ENCODE data around the gene PKN2. TPM values are rescaled to one million over a fixed set of nuclear protein-coding genes. Genes with fewer than 3 reads are reported as not detected.

Gene PKN2
- total and polyA plus RNA-seq, 2 of the 4 experiments (the other 2 are of a cell fraction), result 12.7 to 22.2 TPM

DNA sequence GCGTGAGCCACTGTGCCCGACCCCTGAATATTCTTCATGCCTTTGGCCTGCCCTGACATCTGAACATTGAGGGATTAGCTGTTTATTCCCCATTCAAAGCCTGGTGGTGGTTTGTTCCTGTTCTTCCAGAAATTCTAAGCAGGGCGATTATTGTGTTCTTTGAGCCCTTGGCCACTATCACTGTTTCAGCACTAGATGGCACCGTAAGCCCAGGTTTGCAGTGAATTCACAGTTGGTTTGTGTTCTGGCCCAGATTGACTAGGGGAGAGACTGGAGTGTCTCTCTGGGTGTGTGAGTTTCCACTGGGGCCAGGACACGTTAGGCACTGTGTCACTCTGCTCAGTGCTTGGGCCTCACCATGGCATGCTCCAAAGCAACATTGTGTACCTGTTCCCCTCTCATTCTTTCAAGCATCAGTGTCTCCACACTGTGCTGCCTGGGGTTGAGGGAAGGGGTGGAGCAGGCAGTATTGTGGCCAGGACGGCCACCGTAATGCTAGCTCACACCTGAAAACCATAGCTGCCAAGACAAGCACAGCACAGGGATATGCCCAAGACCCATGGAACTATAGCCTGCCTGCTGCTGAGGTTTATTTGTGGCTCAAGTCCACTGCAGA lies 52.7 kb downstream of the PKN2 start:
- DNase-seq (peak; percentile 55), ATAC-seq (ENCODE audit: low read depth) (peak; percentile 65)
- intact Hi-C loops (cut with micrococcal nuclease), result loop anchor here (1.0 kb wide), 2 partner anchors 141 to 200 kb away; no protein-coding TSS in a partner anchor
- no peak overlapping the region for H3K27ac ChIP-seq (ENCODE audit: insufficient read depth, low read length)
- peaks cover 3% of the 10 kb centered on the region; the same call in 1 of the 2 replicates for H3K4me1 ChIP-seq (ENCODE audit: control insufficient read depth, insufficient read depth, low read length)
- no TSS peak for BruUV-seq (replicated peaks)
- no peak overlapping the region for H2BK20ac ChIP-seq (ENCODE audit: low read depth, low read length)
- peak overlapping the region; percentile 91 for H2AK5ac ChIP-seq (ENCODE audit: low read depth, low read length)
- H4K91ac ChIP-seq (ENCODE audit: insufficient read depth, low read depth, low read length), result no peak overlapping the region
- ChIA-PET POLR2A (ENCODE audit: unreplicated experiment) (no interaction called here), CTCF (no interaction called here)
- no peaks in the 10 kb centered on the region for H3K27me3 ChIP-seq (ENCODE audit: control insufficient read depth, insufficient read depth, low read length)
- no peak overlapping the region for H2BK120ac ChIP-seq (ENCODE audit: low read depth, low read length)
- H3K9me3 ChIP-seq (ENCODE audit: control insufficient read depth, insufficient read depth, low read length), result peaks cover 2% of the 10 kb centered on the region
- dilution Hi-C loops (cut with HindIII; ENCODE audit: low sequenced_read_pairs, unreplicated experiment), result no loop called here
- H4K20me1 ChIP-seq (ENCODE audit: insufficient read depth, low read length), result peaks cover 27% of the 10 kb centered on the region
- H3K23ac ChIP-seq (ENCODE audit: low read depth, low read length), result peak overlapping the region; percentile 27; the same call in 1 of the 2 replicates
- no peak overlapping the region for H3K18ac ChIP-seq (ENCODE audit: low read depth, low read length)
- no peak overlapping the region for H3K4me2 ChIP-seq (ENCODE audit: low read depth, low read length)
- in situ Hi-C loops (cut with MboI; ENCODE audit: low sequenced_read_pairs), result no loop called here
- peaks cover 22 to 40% of the 10 kb centered on the region in 2 experiments for H3K79me1 ChIP-seq (ENCODE audit: low read depth in 1 of 2, low read length in 2 of 2)
- peak overlapping the region; percentile 59 for H2AFZ ChIP-seq (replicated peaks; ENCODE audit: low read length, poor library complexity)
- WGBS, 2 experiments (ENCODE audit: extremely low coverage in 2 of 2, insufficient read length in 1 of 2), result 86% methylated on average over 1 of the region's 7 CpGs; no CpG with 5 or more reads in 1 of the 2 experiments
- no peak overlapping the region for H3K56ac ChIP-seq (ENCODE audit: extremely low read depth, insufficient read depth, low read length)
- peak overlapping the region; percentile 7; the same call in 1 of the 3 replicates for H2BK15ac ChIP-seq (ENCODE audit: low read depth, low read length)
- peak overlapping the region; percentile 59 for H3K4ac ChIP-seq (ENCODE audit: low read depth, low read length)
- no peak overlapping the region for H3K4me3 ChIP-seq (ENCODE audit: insufficient read depth, low read depth, low read length)
- no peak overlapping the region for H4K5ac ChIP-seq (ENCODE audit: low read depth, low read length)
- no peak overlapping the region; a peak in 1 of 4 replicates for H4K8ac ChIP-seq (ENCODE audit: low read depth in 2 of 2, low read length in 2 of 2)
- no peak overlapping the region for H3K9ac ChIP-seq (ENCODE audit: low read depth, low read length)
- no peak overlapping the region for H2BK5ac ChIP-seq (ENCODE audit: low read depth, low read length, poor library complexity, severe bottlenecking)
- TF ChIP-seq FOS (IDR thresholded peaks at IDR 0.05; ENCODE audit: low read depth, low read length) (no peak), RAD21 (IDR thresholded peaks at IDR 0.05; ENCODE audit: low read length) (peak; percentile 88), CTCF (conservative IDR thresholded peaks at IDR 0.05; ENCODE audit: low read depth, low read length) (peak; percentile 74), SMC3 (IDR thresholded peaks at IDR 0.05; ENCODE audit: low read depth, low read length) (peak; percentile 65)
- no peak overlapping the region for H3K14ac ChIP-seq (replicated peaks; ENCODE audit: low read depth, low read length)
- no peak overlapping the region for H2AK9ac ChIP-seq (replicated peaks; ENCODE audit: low read depth, low read length, poor library complexity)
- no peaks in the 10 kb centered on the region for H3K36me3 ChIP-seq (ENCODE audit: control insufficient read depth, insufficient read depth, low read length)
- H3K9me1 ChIP-seq (ENCODE audit: insufficient read depth, low read length), result peaks cover 9% of the 10 kb centered on the region
